ENCODE data around the gene COA6. TPM values are rescaled to one million over a fixed set of nuclear protein-coding genes. Genes with fewer than 3 reads are reported as not detected.

Gene COA6
- total RNA-seq, 4 donors from 2014 or later, result 15.3 to 21.8 (median 15.8) TPM

- ATAC-seq (ENCODE audit: low FRiP score), result no peak
- no peak for DNase-seq (ENCODE audit: low spot score)
- no peak for TF ChIP-seq CTCF (IDR thresholded peaks at IDR 0.05)
Measured at GRCh38 chr1:234331507-234331906, 41.7 kb upstream of the COA6 start.

- ATAC-seq (ENCODE audit: low FRiP score) (no peak), DNase-seq (ENCODE audit: low spot score) (no peak)
- TF ChIP-seq CTCF (IDR thresholded peaks at IDR 0.05), result no peak
Measured at GRCh38 chr1:234336359-234336758, 36.9 kb upstream of the COA6 start.

GRCh38 chr1:234337233-234337632, 36.0 kb upstream of the COA6 start:
- no peak for ATAC-seq (ENCODE audit: low FRiP score)
- no peak for DNase-seq (ENCODE audit: low spot score)
- TF ChIP-seq CTCF (IDR thresholded peaks at IDR 0.05), result no peak

- DNase-seq (ENCODE audit: low spot score) (no peak), ATAC-seq (ENCODE audit: low FRiP score) (no peak)
- TF ChIP-seq CTCF (IDR thresholded peaks at IDR 0.05), result no peak
Measured at GRCh38 chr1:234340528-234340927, 32.7 kb upstream of the COA6 start.

GRCh38 chr1:234342774-234343173, 30.5 kb upstream of the COA6 start:
- no peak for ATAC-seq (ENCODE audit: low FRiP score)
- no peak for DNase-seq (ENCODE audit: low spot score)
- no peak for TF ChIP-seq CTCF (IDR thresholded peaks at IDR 0.05)

GRCh38 chr1:234345237-234345636, 28.0 kb upstream of the COA6 start:
- no peak for DNase-seq (ENCODE audit: low spot score)
- TF ChIP-seq CTCF (IDR thresholded peaks at IDR 0.05), result no peak
- ATAC-seq (ENCODE audit: low FRiP score), result no peak

- TF ChIP-seq CTCF (IDR thresholded peaks at IDR 0.05), result no peak
- ATAC-seq (ENCODE audit: low FRiP score) (no peak), DNase-seq (ENCODE audit: low spot score) (no peak)
Measured at GRCh38 chr1:234348964-234349363, 24.3 kb upstream of the COA6 start.

All from omental fat pad (tissue), 4 donors.